Heart left ventricle (tissue), 16 donors: ENCODE results near the gene RDH8. TPM values are rescaled to one million over a fixed set of nuclear protein-coding genes. Genes with fewer than 3 reads are reported as not detected.

Experiments used
- ATAC-seq, 4 donors: fragments of 200-7000 bp; cut with Tn5 transposase; one replicate each; pipeline ENCODE4 v1.9.1; 2020 to 2022; ENCODE audit warnings: moderate library complexity in 4 of 4, mild to moderate bottlenecking in 3 of 4, moderate number of reproducible peaks in 1 of 4
- DNase-seq, 5 donors: peaks; one replicate each; pipeline ENCODE4 v3.0.0-alpha.2; 2020
- H3K27ac ChIP-seq, 12 donors: fragments of 200-600 bp; sonication (generic) in 4 of 12; one replicate each; pipeline versions ENCODE4 v1.5.0 to v1.8.0; 2016 to 2022; ENCODE audit warnings: mild to moderate bottlenecking in 2 of 12
- H3K27me3 ChIP-seq, 9 donors: fragments of 200-600 bp; sonication (generic) in 2 of 9; one replicate each; pipeline versions ENCODE4 v1.5.1 to v1.8.0; 2016 to 2022; ENCODE audit warnings: mild to moderate bottlenecking in 3 of 9
- H3K36me3 ChIP-seq, 9 donors: fragments of 200-600 bp; sonication (generic) in 2 of 9; one replicate each; pipeline versions ENCODE4 v1.5.0 to v1.8.0; 2018 to 2022; ENCODE audit warnings: mild to moderate bottlenecking in 2 of 9
- H3K4me1 ChIP-seq, 12 donors: fragments of 200-600 bp; sonication (generic) in 4 of 12; one replicate each; pipeline versions ENCODE4 v1.5.0 to v1.8.0; 2016 to 2022; ENCODE audit warnings: mild to moderate bottlenecking in 3 of 12
- H3K4me3 ChIP-seq, 12 donors: fragments of 200-600 bp; sonication (generic) in 4 of 12; one replicate each; pipeline versions ENCODE4 v1.5.0 to v1.8.0; 2017 to 2022; ENCODE audit warnings: mild to moderate bottlenecking in 9 of 12, moderate library complexity in 4 of 12
- H3K9me3 ChIP-seq, 12 donors: fragments of 200-600 bp; sonication (generic) in 4 of 12; one replicate each; pipeline versions ENCODE4 v1.5.0 to v1.8.0; 2016 to 2022; ENCODE audit warnings: mild to moderate bottlenecking in 1 of 12
- POLR2A ChIP-seq, 2 donors: fragments of 450-650 bp; IDR thresholded peaks; one replicate each; pipeline ENCODE4 v1.6.1; 2017; ENCODE audit warnings: antibody characterized with exemption in 2 of 2, mild to moderate bottlenecking in 2 of 2, moderate library complexity in 2 of 2
- WGBS, 4 donors: extraction: QIAGEN DNeasy Blood & Tissue Kit in 2 of 4; methylation state at CpG; one replicate each; pipeline versions ENCODE4 v1.1.5 to v1.1.7; 2013 to 2018; 5-methylcytosine and 5-hydroxymethylcytosine counted together
- intact Hi-C, 10 donors: fragments of 100-400 bp; cut with DNase I; formaldehyde crosslinking; loops; one replicate each; pipeline versions ENCODE4 v1.11.1 to v1.14.2; 2022
- polyA plus RNA-seq, 2 donors: library from polyadenylated mRNA; stranded (reverse); fragments of 200-250 nt; gene quantifications; one replicate each; pipeline ENCODE4 v1.2.3, GENCODE V29; 2013
- total RNA-seq, 9 donors: library from RNA; depleted of rRNA in 2 of 9; stranded (reverse); fragments of >200 nt in 2 of 9; fragmentation: NEBNext Ultra II Directional in 3 of 9; extraction: Animal tissue kit (Norgen Biotek cat#: 25700) in 3 of 9; gene quantifications; one replicate each; pipeline versions ENCODE4 v1.1.0 to v1.2.4, GENCODE V29; 2016 to 2023
- TF ChIP-seq, protein P1 (sequence below), 12 donors: fragments of 200-600 bp; sonication (generic) in 4 of 12; IDR thresholded peaks; one replicate each; pipeline versions ENCODE4 v1.5.0 to v1.8.0; 2018 to 2022; ENCODE audit warnings: antibody characterized with exemption in 12 of 12, mild to moderate bottlenecking in 5 of 12
- donor health status: ischemic (EF 13 %, LVEDD 7.1; RV severe dilation, severe dysfunction).
- donor health status: healthy with polysubstance abuse.
- donor health status: DM: no; HTN: yes; CAD: no.
- donor health status: DM: no; HTN: no; CAD: no.
- donor health status: ischemic (EF 25% LVEDD 6.9; RV normal size, moderate dysfunction).
- donor health status: ischemic (EF 25% LVEDD 5.7; RV mildly dilated, moderate dysfunction).
- donor health status: healthy.
- donor health status: DM: yes; HTN: yes; CAD: no.
- donor health status: ischemic (EF 35%, LVEDD 5.7; RV mildly dilated, moderate dysfunction).
- donor health status: nonischemic (EF 11% LVEDD 7.7; RV severe dilation, severe dysfunction).
- donor health status: DM: yes; HTN: yes; CAD: no.
- donor health status: PGD.
- donor health status: ischemic (EF 29% LVEDD 5.4; RV normal size, mild dysfunction).
- donor health status: nonischemic (EF 23%, LVEDD 6.1; RV moderate dilation, normal function).

Gene RDH8
- total and polyA plus RNA-seq, 11 donors = not detected

DNA sequence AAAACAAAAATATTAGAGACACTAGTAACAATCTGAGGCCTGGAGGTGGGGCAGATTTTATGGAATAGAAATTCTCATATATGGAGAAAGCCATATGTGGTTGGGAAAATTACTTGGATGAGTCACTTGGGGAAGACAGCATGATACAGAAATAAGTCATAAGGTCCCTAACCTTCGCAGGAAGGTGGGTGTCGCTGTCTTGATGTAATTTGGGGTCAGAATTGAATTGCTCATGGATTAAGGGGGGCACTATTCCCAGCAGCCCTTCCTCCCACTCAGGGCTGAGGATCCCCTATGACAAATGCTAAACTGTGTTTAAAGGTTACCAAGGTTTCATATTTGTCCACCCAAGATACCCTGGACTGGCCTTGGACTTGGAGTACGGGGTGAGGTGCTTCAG lies 5.0 kb downstream of the RDH8 start:
- H3K27me3 ChIP-seq = peaks cover 0 to 10% (median 2%) of the 10 kb centered on the region in 9 donors

DNA sequence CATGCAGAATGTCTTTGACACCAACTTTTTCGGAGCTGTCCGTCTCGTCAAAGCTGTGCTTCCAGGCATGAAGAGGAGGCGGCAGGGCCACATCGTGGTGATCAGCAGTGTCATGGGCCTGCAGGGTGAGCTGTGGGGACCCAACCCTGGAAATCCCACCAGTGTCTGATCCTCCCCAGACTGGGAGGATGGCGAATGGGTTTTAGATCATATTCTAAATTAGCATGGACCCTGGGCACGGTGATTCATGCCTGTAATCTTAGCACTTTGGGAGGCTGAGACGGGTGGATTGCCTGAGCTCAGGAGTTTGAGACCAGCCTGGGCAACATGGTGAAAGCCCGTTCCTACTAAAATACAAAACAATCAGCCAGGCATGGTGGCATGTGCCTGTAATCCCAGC lies 5.5 kb downstream of the RDH8 start:
- DNase-seq (no peak), ATAC-seq (no peak)
- no peaks in the 10 kb centered on the region for H3K9me3 ChIP-seq
- peaks cover 0 to 8% (median 0%) of the 10 kb centered on the region in 9 donors for H3K27me3 ChIP-seq
- WGBS, 4 donors = 78 to 92% (median 83%) methylated on average over 8 to 9 of the region's 9 CpGs
- H3K4me1 ChIP-seq = no peaks in the 10 kb centered on the region
- TF ChIP-seq, protein P1, sequence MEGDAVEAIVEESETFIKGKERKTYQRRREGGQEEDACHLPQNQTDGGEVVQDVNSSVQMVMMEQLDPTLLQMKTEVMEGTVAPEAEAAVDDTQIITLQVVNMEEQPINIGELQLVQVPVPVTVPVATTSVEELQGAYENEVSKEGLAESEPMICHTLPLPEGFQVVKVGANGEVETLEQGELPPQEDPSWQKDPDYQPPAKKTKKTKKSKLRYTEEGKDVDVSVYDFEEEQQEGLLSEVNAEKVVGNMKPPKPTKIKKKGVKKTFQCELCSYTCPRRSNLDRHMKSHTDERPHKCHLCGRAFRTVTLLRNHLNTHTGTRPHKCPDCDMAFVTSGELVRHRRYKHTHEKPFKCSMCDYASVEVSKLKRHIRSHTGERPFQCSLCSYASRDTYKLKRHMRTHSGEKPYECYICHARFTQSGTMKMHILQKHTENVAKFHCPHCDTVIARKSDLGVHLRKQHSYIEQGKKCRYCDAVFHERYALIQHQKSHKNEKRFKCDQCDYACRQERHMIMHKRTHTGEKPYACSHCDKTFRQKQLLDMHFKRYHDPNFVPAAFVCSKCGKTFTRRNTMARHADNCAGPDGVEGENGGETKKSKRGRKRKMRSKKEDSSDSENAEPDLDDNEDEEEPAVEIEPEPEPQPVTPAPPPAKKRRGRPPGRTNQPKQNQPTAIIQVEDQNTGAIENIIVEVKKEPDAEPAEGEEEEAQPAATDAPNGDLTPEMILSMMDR (IDR thresholded peaks at IDR 0.05) = no peak
- intact Hi-C loops = no loop called here
- no peaks in the 10 kb centered on the region for H3K36me3 ChIP-seq
- no peak overlapping the region for H3K4me3 ChIP-seq
- no peak overlapping the region for H3K27ac ChIP-seq

More for the DNA sequence above, 5.0 kb downstream of the RDH8 start:
- TF ChIP-seq POLR2A (IDR thresholded peaks at IDR 0.05) = no peak
- TF ChIP-seq, protein P1 (IDR thresholded peaks at IDR 0.05) = no peak
- no peak for DNase-seq
- Histone ChIP-seq H3K4me3 (no peak overlapping the region), H3K27ac (no peak overlapping the region), H3K36me3 (no peaks in the 10 kb centered on the region), H3K4me1 (no peaks in the 10 kb centered on the region), H3K9me3 (no peaks in the 10 kb centered on the region)
- no peak for ATAC-seq
- intact Hi-C loops = no loop called here
- WGBS, 4 donors = 74 to 84% (median 83%) methylated on average over 3 of the region's 3 CpGs

DNA sequence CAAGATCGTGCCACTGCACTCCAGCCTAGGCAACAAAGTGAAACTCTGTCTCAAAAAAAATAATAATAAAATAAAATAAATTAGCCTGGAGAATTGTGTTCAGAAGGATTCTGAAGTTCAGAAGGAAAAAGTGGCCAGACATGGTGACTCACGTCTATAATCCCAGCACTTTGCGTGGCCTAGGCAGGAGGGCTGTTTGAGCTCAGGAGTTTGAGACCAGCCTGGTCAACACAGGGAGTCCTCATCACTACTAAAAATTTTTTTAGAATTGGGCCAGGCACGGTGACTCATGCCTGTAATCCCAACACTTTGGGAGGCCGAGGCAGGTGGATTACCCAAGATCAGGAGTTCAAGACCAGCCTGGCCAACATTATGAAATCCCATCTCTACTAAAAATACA lies 6.0 kb downstream of the RDH8 start:
- H3K27me3 ChIP-seq = peaks cover 0 to 8% (median 0%) of the 10 kb centered on the region in 9 donors
- H3K36me3 ChIP-seq = no peaks in the 10 kb centered on the region

DNA sequence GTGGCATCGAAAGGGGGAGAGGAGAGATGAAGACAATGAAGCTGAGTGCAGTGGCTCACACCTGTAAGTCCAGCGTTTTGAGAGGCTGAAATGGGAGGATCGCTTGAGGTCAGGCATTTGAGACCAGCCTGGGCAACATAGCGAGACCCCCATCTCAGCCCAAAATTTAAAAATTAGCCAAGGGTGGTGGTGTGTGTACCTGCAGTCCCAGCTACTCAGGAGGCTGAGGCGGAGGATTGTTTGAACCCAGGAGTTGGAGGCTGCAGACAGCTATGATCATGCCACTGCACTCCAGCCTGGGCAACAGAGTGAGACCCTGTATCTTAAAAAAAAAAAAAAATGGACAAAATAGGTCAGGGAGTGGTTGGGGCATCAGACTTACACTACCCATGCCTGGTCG lies 7.6 kb downstream of the RDH8 start:
- no peaks in the 10 kb centered on the region for H3K4me1 ChIP-seq
- ATAC-seq (no peak), DNase-seq (no peak)
- intact Hi-C loops = no loop called here
- no peak overlapping the region for H3K27ac ChIP-seq
- TF ChIP-seq, protein P1 (IDR thresholded peaks at IDR 0.05) = no peak
- no peak for TF ChIP-seq POLR2A (IDR thresholded peaks at IDR 0.05)
- H3K4me3 ChIP-seq = no peak overlapping the region
- 74 to 91% (median 83%) methylated on average over 6 of the region's 6 CpGs for WGBS, 4 donors
- H3K9me3 ChIP-seq = no peaks in the 10 kb centered on the region
- no peaks in the 10 kb centered on the region for H3K36me3 ChIP-seq
- H3K27me3 ChIP-seq = peaks cover 0 to 8% (median 0%) of the 10 kb centered on the region in 9 donors

More for the DNA sequence above, 6.0 kb downstream of the RDH8 start:
- no peak for ATAC-seq
- Histone ChIP-seq H3K4me1 (no peaks in the 10 kb centered on the region), H3K4me3 (no peak overlapping the region), H3K9me3 (no peaks in the 10 kb centered on the region), H3K27ac (no peak overlapping the region)
- no peak for DNase-seq
- intact Hi-C loops = no loop called here
- WGBS, 4 donors = 80 to 87% (median 85%) methylated on average over 5 of the region's 5 CpGs
- TF ChIP-seq, protein P1 (IDR thresholded peaks at IDR 0.05) = no peak
- no peak for TF ChIP-seq POLR2A (IDR thresholded peaks at IDR 0.05)
